Measurements from ENCODE around the gene FAN1.

The FAN1 gene

GRCh38 chr15:30962659-30963058, 58.9 kb downstream of the FAN1 start:
- Histone ChIP-seq H3K4me3 (ENCODE audit: low read depth, low read length) (no peak overlapping the region), H3K36me3 (replicated peaks) (peaks cover 18% of the 10 kb centered on the region), H3K27me3 (replicated peaks) (no peaks in the 10 kb centered on the region), H3K27ac (no peak overlapping the region)
- no peak for DNase-seq
- in situ Hi-C loops (cut with HindIII; ENCODE audit: low pct_ligation_motif_present, low sequenced_read_pairs): no loop called here
- no peak for TF ChIP-seq CTCF (IDR thresholded peaks at IDR 0.05; ENCODE audit: low read depth, low read length, missing control alignments)

GRCh38 chr15:30963681-30964080, 60.0 kb downstream of the FAN1 start:
- no peaks in the 10 kb centered on the region for H3K27me3 ChIP-seq (replicated peaks)
- no peak for DNase-seq
- no peak overlapping the region for H3K4me3 ChIP-seq (ENCODE audit: low read depth, low read length)
- no peak for TF ChIP-seq CTCF (IDR thresholded peaks at IDR 0.05; ENCODE audit: low read depth, low read length, missing control alignments)
- no peak overlapping the region for H3K27ac ChIP-seq
- in situ Hi-C loops (cut with HindIII; ENCODE audit: low pct_ligation_motif_present, low sequenced_read_pairs): no loop called here
- peaks cover 13% of the 10 kb centered on the region for H3K36me3 ChIP-seq (replicated peaks)

- H3K27ac ChIP-seq: no peak overlapping the region
- H3K36me3 ChIP-seq (replicated peaks): peaks cover 21% of the 10 kb centered on the region
- no peak for DNase-seq
- in situ Hi-C loops (cut with HindIII; ENCODE audit: low pct_ligation_motif_present, low sequenced_read_pairs): no loop called here
- H3K27me3 ChIP-seq (replicated peaks): no peaks in the 10 kb centered on the region
- no peak overlapping the region for H3K4me3 ChIP-seq (ENCODE audit: low read depth, low read length)
- no peak for TF ChIP-seq CTCF (IDR thresholded peaks at IDR 0.05; ENCODE audit: low read depth, low read length, missing control alignments)
Observed at GRCh38 chr15:30969724-30970123, 66.0 kb downstream of the FAN1 start.

GRCh38 chr15:30973379-30973778, 69.7 kb downstream of the FAN1 start:
- Histone ChIP-seq H3K36me3 (replicated peaks) (peaks cover 14% of the 10 kb centered on the region), H3K27me3 (replicated peaks) (no peaks in the 10 kb centered on the region), H3K27ac (no peak overlapping the region), H3K4me3 (ENCODE audit: low read depth, low read length) (no peak overlapping the region)
- no peak for TF ChIP-seq CTCF (IDR thresholded peaks at IDR 0.05; ENCODE audit: low read depth, low read length, missing control alignments)
- DNase-seq: no peak
- in situ Hi-C loops (cut with HindIII; ENCODE audit: low pct_ligation_motif_present, low sequenced_read_pairs): no loop called here

- DNase-seq: no peak
- H3K27me3 ChIP-seq (replicated peaks): no peaks in the 10 kb centered on the region
- in situ Hi-C loops (cut with HindIII; ENCODE audit: low pct_ligation_motif_present, low sequenced_read_pairs): no loop called here
Observed at GRCh38 chr15:30974112-30974511, 70.4 kb downstream of the FAN1 start.

More at GRCh38 chr15:30974112-30974511, 70.4 kb downstream of the FAN1 start:
- H3K27ac ChIP-seq: no peak overlapping the region
- peaks cover 12% of the 10 kb centered on the region for H3K36me3 ChIP-seq (replicated peaks)
- H3K4me3 ChIP-seq (ENCODE audit: low read depth, low read length): no peak overlapping the region
- TF ChIP-seq CTCF (IDR thresholded peaks at IDR 0.05; ENCODE audit: low read depth, low read length, missing control alignments): no peak
